Spleen (tissue), 11 donors: ENCODE data around the gene ID2. TPM values are rescaled to one million over a fixed set of nuclear protein-coding genes. Genes with fewer than 3 reads are reported as not detected.
A peak's percentile ranks its signal among the peaks of the same experiment; 100 is the strongest.

ENCODE experiments used
- DNase-seq: peaks from one replicate; pipeline ENCODE4 v3.0.0-alpha.2; 2020
- H3K27ac ChIP-seq, 8 donors: fragments of 200-600 bp; sonication (generic) in 7 of 8; 1 replicate in 4 of 8; 2 replicates in 4 of 8; pipeline versions ENCODE4 v1.5.0 to v1.8.0; 2016 to 2021; ENCODE audit warnings: inconsistent platforms in 4 of 8, mild to moderate bottlenecking in 4 of 8, moderate library complexity in 1 of 8
- H3K27me3 ChIP-seq, 7 donors: fragments of 200-600 bp; sonication (generic) in 6 of 7; replicated peaks in 1 of 7; 1 replicate in 4 of 7; 2 replicates in 3 of 7; pipeline versions ENCODE4 v1.5.0 to v1.8.0; 2016 to 2021; ENCODE audit warnings: inconsistent platforms in 3 of 7, mild to moderate bottlenecking in 1 of 7
- H3K36me3 ChIP-seq, 6 donors: fragments of 200-600 bp; sonication (generic) in 5 of 6; 1 replicate in 4 of 6; 2 replicates in 2 of 6; pipeline versions ENCODE4 v1.5.0 to v1.8.0; 2016 to 2021; ENCODE audit warnings: inconsistent platforms in 2 of 6
- H3K4me1 ChIP-seq, 6 donors: fragments of 200-600 bp; sonication (generic) in 5 of 6; 1 replicate in 3 of 6; 2 replicates in 3 of 6; pipeline versions ENCODE4 v1.5.0 to v1.8.0; 2016 to 2021; ENCODE audit warnings: inconsistent platforms in 3 of 6
- H3K4me3 ChIP-seq, 8 donors: fragments of 200-600 bp; sonication (generic) in 7 of 8; 1 replicate in 4 of 8; 2 replicates in 4 of 8; pipeline versions ENCODE4 v1.5.0 to v1.8.0; 2016 to 2021; ENCODE audit warnings: inconsistent platforms in 4 of 8, mild to moderate bottlenecking in 4 of 8, moderate library complexity in 2 of 8
- H3K9me3 ChIP-seq, 8 donors: fragments of 200-600 bp; sonication (generic) in 7 of 8; 1 replicate in 4 of 8; 2 replicates in 4 of 8; pipeline versions ENCODE4 v1.5.0 to v1.8.0; 2016 to 2021; ENCODE audit warnings: inconsistent platforms in 4 of 8
- CTCF ChIP-seq, 11 experiments: fragments of 200-600 bp in 7 of 11; fragments of 450-650 bp in 4 of 11; sonication (generic) in 4 of 11; IDR thresholded peaks in 8 of 11; conservative IDR thresholded peaks in 3 of 11; 1 replicate in 7 of 11; 2 replicates in 4 of 11; pipeline versions ENCODE4 v1.4.0 to v1.8.0; 2016 to 2021; ENCODE audit warnings: antibody characterized with exemption in 11 of 11, inconsistent platforms in 4 of 11, mild to moderate bottlenecking in 1 of 11
- POLR2A ChIP-seq, 3 donors: fragments of 450-650 bp; IDR thresholded peaks; one replicate each; pipeline ENCODE4 v1.5.1; 2017; ENCODE audit warnings: antibody characterized with exemption in 3 of 3, mild to moderate bottlenecking in 1 of 3
- POLR2AphosphoS5 ChIP-seq, 3 donors: sonication (generic); formaldehyde crosslinking; IDR thresholded peaks; one replicate each; pipeline ENCODE4 v1.5.1; 2017; ENCODE audit warnings: antibody characterized with exemption in 3 of 3
- WGBS, 5 donors: extraction: QIAGEN DNeasy Blood & Tissue Kit in 3 of 5; methylation state at CpG; one replicate each; pipeline versions ENCODE4 v1.1.5 to v1.1.7; 2013 to 2018; 5-methylcytosine and 5-hydroxymethylcytosine counted together
- intact Hi-C: fragments of 100-400 bp; cut with DNase I; formaldehyde crosslinking; loops from one replicate; pipeline ENCODE4 v1.15.0; 2023; ENCODE audit warnings: low total_unique reads
- polyA plus RNA-seq, 3 donors: library from polyadenylated mRNA; stranded (reverse); fragments of 200-250 nt; gene quantifications; one replicate each; pipeline ENCODE4 v1.2.1, GENCODE V29; 2013
- total RNA-seq, 7 donors: library from RNA; depleted of rRNA in 3 of 7; stranded (reverse); fragments of >200 nt in 3 of 7; fragmentation: NEBNext Ultra II Directional in 4 of 7; extraction: Animal tissue kit (Norgen Biotek cat#: 25700) in 4 of 7; gene quantifications; one replicate each; pipeline versions ENCODE4 v1.1.0 to v1.2.1, GENCODE V29; 2016 to 2021
- donor health status: healthy with polysubstance abuse.
- donor health status: DM: no; HTN: no; CAD: no; lungs with moderate emphysema.
- donor health status: DM: no; HTN: no; CAD: no.
- donor health status: Bipolar disorder and iron deficiency.
- donor health status: healthy.
- donor health status: DM: no; HTN: no; CAD: no.
- donor health status: DM: yes; HTN: yes; CAD: no.

The ID2 gene
- total and polyA plus RNA-seq, 10 donors, result 42.8 to 343 (median 90.1) TPM

GRCh38 chr2:8633735-8634313, 48.0 kb upstream of the ID2 start:
- peak; percentile 33 for DNase-seq
- Histone ChIP-seq H3K4me3 (no peak overlapping the region), H3K27me3 (no peaks in the 10 kb centered on the region), H3K4me1 (peaks cover 0 to 24% (median 5%) of the 10 kb centered on the region in 6 donors), H3K36me3 (no peaks in the 10 kb centered on the region), H3K27ac (peak overlapping the region in 6 of 8 donors; percentile 17 to 50 (median 34)), H3K9me3 (no peaks in the 10 kb centered on the region)
- TF ChIP-seq POLR2AphosphoS5 (IDR thresholded peaks at IDR 0.05) (no peak), CTCF (IDR thresholded peaks at IDR 0.05 in 8 of 11, conservative IDR thresholded peaks at IDR 0.05 in 3 of 11) (no peak), POLR2A (IDR thresholded peaks at IDR 0.05) (no peak)
- 67 to 79% (median 76%) methylated on average over 14 of the region's 14 CpGs for WGBS, 5 donors
- intact Hi-C loops, result no loop called here

- no peaks in the 10 kb centered on the region for H3K27me3 ChIP-seq
- no peak overlapping the region for H3K4me3 ChIP-seq
- WGBS, 5 donors, result 88 to 93% (median 89%) methylated on average over 14 of the region's 14 CpGs
- H3K4me1 ChIP-seq, result peaks cover 0 to 21% (median 4%) of the 10 kb centered on the region in 6 donors
- peak overlapping the region in 4 of 8 donors; percentile 17 to 39 (median 34) for H3K27ac ChIP-seq
- DNase-seq, result peak; percentile 50
- TF ChIP-seq POLR2AphosphoS5 (IDR thresholded peaks at IDR 0.05) (no peak), POLR2A (IDR thresholded peaks at IDR 0.05) (no peak), CTCF (IDR thresholded peaks at IDR 0.05 in 8 of 11, conservative IDR thresholded peaks at IDR 0.05 in 3 of 11) (no peak)
- intact Hi-C loops, result no loop called here
- H3K9me3 ChIP-seq, result no peaks in the 10 kb centered on the region
- H3K36me3 ChIP-seq, result no peaks in the 10 kb centered on the region
These were observed 47.2 kb upstream of the ID2 start for GRCh38 chr2:8634466-8635172.

- 65 to 93% (median 85%) methylated on average over 11 to 15 of the region's 15 CpGs for WGBS, 5 donors
- Histone ChIP-seq H3K4me3 (no peak overlapping the region), H3K4me1 (peaks cover 0 to 21% (median 4%) of the 10 kb centered on the region in 6 donors), H3K36me3 (no peaks in the 10 kb centered on the region), H3K27me3 (no peaks in the 10 kb centered on the region), H3K27ac (peak overlapping the region in 7 of 8 donors; percentile 22 to 70 (median 52)), H3K9me3 (no peaks in the 10 kb centered on the region)
- intact Hi-C loops, result no loop called here
- DNase-seq, result peak; percentile 54
- TF ChIP-seq POLR2AphosphoS5 (IDR thresholded peaks at IDR 0.05) (no peak), CTCF (IDR thresholded peaks at IDR 0.05 in 8 of 11, conservative IDR thresholded peaks at IDR 0.05 in 3 of 11) (no peak), POLR2A (IDR thresholded peaks at IDR 0.05) (no peak)
These were observed 45.8 kb upstream of the ID2 start for GRCh38 chr2:8636041-8636491.
